DOHH2 (cell line): Measurements from ENCODE around the gene TNFAIP1.

ENCODE experiments used
- H3F3A ChIP-seq: fragments of 200-600 bp; sonication (generic), shearing (Covaris generic); 2 replicates; pipeline ENCODE4 v1.6.0; 2016; ENCODE audit warnings: antibody characterized with exemption, mild to moderate bottlenecking; ENCODE audit not compliant: control insufficient read depth, insufficient read depth
- H3K27ac ChIP-seq: fragments of 200-600 bp; sonication (generic); 2 replicates; pipeline ENCODE4 v1.5.1; 2014; ENCODE audit warnings: low read depth, mild to moderate bottlenecking, low read length, moderate library complexity
- H3K27me3 ChIP-seq: fragments of 200-600 bp; sonication (generic); 2 replicates; pipeline ENCODE4 v1.6.1; 2014; ENCODE audit warnings: mild to moderate bottlenecking, low read length, mixed read lengths; ENCODE audit not compliant: control insufficient read depth
- H3K36me3 ChIP-seq: fragments of 200-600 bp; sonication (generic); 2 replicates; pipeline ENCODE4 v1.6.1; 2014; ENCODE audit warnings: mild to moderate bottlenecking, low read length, moderate library complexity, mixed read lengths; ENCODE audit not compliant: control insufficient read depth
- H3K4me1 ChIP-seq: fragments of 200-600 bp; sonication (generic); 2 replicates; pipeline ENCODE4 v1.6.1; 2014; ENCODE audit warnings: mild to moderate bottlenecking, low read length, mixed read lengths; ENCODE audit not compliant: control insufficient read depth
- H3K4me2 ChIP-seq: fragments of 200-600 bp; sonication (generic); 2 replicates; pipeline ENCODE4 v1.6.0; 2014; ENCODE audit warnings: mild to moderate bottlenecking, low read length, moderate library complexity
- H3K4me3 ChIP-seq: fragments of 200-600 bp; sonication (generic); 2 replicates; pipeline ENCODE4 v1.5.1; 2014; ENCODE audit warnings: mild to moderate bottlenecking, low read length, mixed read lengths
- H3K79me2 ChIP-seq: fragments of 200-600 bp; sonication (generic); 2 replicates; pipeline ENCODE4 v1.6.1; 2014; ENCODE audit warnings: mild to moderate bottlenecking, low read length, mixed read lengths; ENCODE audit not compliant: control insufficient read depth
- H3K9me2 ChIP-seq: fragments of 200-600 bp; sonication (generic); replicated peaks from 2 replicates; pipeline ENCODE4 v1.6.1; 2014; ENCODE audit warnings: mild to moderate bottlenecking, low read length, mixed read lengths; ENCODE audit not compliant: control insufficient read depth
- H3K9me3 ChIP-seq: fragments of 200-600 bp; sonication (generic); 2 replicates; pipeline ENCODE4 v1.6.1; 2014; ENCODE audit warnings: antibody characterized with exemption, low read length, mixed read lengths; ENCODE audit not compliant: control insufficient read depth, insufficient read depth
- H4K20me1 ChIP-seq: fragments of 200-600 bp; sonication (generic); 2 replicates; pipeline ENCODE4 v1.6.0; 2014; ENCODE audit warnings: low read depth, mild to moderate bottlenecking, antibody characterized with exemption, low read length, moderate library complexity; ENCODE audit not compliant: control insufficient read depth, insufficient read depth
- EZH2phosphoT487 ChIP-seq: fragments of 200-600 bp; sonication (generic); IDR thresholded peaks from 2 replicates; pipeline ENCODE4 v1.6.1; 2017; ENCODE audit warnings: borderline replicate concordance, mild to moderate bottlenecking, antibody characterized with exemption, low read length, moderate library complexity, mixed read lengths
- TF ChIP-seq, protein P1 (sequence below): fragments of 200-600 bp; sonication (generic); IDR thresholded peaks from one replicate; pipeline ENCODE4 v1.5.1; 2014; ENCODE audit warnings: antibody characterized with exemption, mild to moderate bottlenecking, low read depth, low read length; ENCODE audit not compliant: poor library complexity, severe bottlenecking

The TNFAIP1 gene

DNA sequence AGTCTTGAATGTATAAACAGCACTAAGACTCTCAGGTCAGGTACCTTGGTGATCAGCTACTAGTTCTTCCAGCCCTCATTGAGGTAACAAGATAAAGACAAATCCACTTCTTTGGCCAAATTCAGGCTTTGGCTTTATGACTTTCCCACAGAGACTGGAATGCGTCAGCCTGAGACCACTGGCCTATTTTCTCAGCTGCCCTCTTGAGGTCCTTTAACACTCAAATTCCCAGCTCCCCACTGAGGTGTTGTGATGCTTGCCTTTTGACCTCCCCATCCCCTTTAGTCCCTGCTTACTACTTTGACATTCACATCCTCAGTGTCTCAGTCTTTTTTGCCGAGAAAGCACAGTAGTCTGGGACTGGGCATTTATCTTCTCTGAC lies 10.6 kb downstream of the TNFAIP1 start:
- Histone ChIP-seq H3K36me3 (peaks cover 89% of the 10 kb centered on the region), H3K27me3 (no peaks in the 10 kb centered on the region), H4K20me1 (no peaks in the 10 kb centered on the region), H3K27ac (no peak overlapping the region), H3K4me2 (no peak overlapping the region), H3K4me1 (peaks cover 3% of the 10 kb centered on the region; the same call in 1 of the 2 replicates), H3F3A (peaks cover 7% of the 10 kb centered on the region; the same call in 1 of the 2 replicates), H3K9me3 (no peaks in the 10 kb centered on the region), H3K9me2 (no peaks in the 10 kb centered on the region), H3K4me3 (no peak overlapping the region), H3K79me2 (no peaks in the 10 kb centered on the region)
- TF ChIP-seq, protein P1, sequence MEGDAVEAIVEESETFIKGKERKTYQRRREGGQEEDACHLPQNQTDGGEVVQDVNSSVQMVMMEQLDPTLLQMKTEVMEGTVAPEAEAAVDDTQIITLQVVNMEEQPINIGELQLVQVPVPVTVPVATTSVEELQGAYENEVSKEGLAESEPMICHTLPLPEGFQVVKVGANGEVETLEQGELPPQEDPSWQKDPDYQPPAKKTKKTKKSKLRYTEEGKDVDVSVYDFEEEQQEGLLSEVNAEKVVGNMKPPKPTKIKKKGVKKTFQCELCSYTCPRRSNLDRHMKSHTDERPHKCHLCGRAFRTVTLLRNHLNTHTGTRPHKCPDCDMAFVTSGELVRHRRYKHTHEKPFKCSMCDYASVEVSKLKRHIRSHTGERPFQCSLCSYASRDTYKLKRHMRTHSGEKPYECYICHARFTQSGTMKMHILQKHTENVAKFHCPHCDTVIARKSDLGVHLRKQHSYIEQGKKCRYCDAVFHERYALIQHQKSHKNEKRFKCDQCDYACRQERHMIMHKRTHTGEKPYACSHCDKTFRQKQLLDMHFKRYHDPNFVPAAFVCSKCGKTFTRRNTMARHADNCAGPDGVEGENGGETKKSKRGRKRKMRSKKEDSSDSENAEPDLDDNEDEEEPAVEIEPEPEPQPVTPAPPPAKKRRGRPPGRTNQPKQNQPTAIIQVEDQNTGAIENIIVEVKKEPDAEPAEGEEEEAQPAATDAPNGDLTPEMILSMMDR = no peak
- no peak for TF ChIP-seq EZH2phosphoT487

DNA sequence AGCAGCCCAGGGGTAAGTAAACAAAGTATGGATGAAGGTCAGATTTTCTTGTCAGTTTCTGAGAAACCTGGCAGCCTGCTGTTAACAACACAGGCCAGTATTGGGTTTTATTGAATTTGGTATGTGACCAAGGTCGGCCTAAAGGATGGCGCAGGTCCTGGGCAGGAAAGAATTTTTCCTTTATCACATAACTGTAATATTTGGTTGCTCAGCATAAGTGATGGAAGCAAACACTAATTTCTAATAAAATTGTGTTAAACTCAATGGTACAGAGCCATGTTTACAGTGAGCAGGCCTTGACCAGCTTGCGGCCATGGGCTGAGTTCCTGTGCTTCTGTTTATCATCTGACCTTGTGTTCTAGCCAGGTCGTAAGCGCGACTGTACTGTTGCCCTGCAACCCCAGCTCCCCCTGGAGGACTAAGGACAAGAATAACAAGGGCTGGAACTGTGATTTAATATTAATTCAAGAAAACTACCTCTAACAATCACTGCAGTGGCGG lies 11.2 kb downstream of the TNFAIP1 start:
- H3K4me2 ChIP-seq = no peak overlapping the region
- H4K20me1 ChIP-seq = no peaks in the 10 kb centered on the region
- TF ChIP-seq EZH2phosphoT487 = no peak
- TF ChIP-seq, protein P1 = no peak
- peaks cover 89% of the 10 kb centered on the region for H3K36me3 ChIP-seq
- no peaks in the 10 kb centered on the region for H3K9me3 ChIP-seq
- peaks cover 3% of the 10 kb centered on the region; the same call in 1 of the 2 replicates for H3K4me1 ChIP-seq
- H3K9me2 ChIP-seq = no peaks in the 10 kb centered on the region
- no peak overlapping the region for H3K27ac ChIP-seq
- no peaks in the 10 kb centered on the region for H3K79me2 ChIP-seq
- peaks cover 7% of the 10 kb centered on the region; the same call in 1 of the 2 replicates for H3F3A ChIP-seq
- no peaks in the 10 kb centered on the region for H3K27me3 ChIP-seq
- H3K4me3 ChIP-seq = no peak overlapping the region

DNA sequence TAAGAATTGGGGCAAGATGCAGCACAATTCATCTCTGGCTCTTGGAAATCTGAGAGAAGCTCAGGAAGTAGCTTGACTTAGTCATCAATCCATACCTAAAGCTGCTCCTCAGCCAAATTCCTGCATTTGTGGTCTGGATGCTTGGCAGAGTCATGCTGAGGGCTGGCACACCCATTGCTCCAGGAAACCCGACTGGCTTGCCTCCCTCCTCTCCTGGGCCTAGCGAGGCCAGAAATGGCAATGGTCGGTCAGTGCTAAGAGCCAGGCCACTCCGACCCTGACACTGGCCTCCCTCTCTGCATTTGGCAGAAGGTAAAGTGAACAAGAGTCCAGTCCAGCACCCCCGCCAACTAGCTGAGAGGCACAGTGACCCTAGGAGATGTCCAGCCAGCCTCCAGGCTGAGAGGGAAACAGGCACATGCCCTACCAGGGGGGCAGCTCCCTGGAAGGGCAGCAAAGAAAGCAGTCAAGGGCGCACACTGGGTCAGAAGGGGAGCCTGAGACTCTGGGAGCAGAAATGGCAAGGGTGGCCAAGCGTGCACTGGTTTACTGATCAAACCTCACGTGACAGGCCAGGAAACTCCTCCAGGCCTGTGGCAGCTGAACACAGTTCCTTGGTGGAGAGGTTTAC lies 11.8 kb downstream of the TNFAIP1 start:
- Histone ChIP-seq H3K4me3 (no peak overlapping the region), H3F3A (peaks cover 7% of the 10 kb centered on the region; the same call in 1 of the 2 replicates), H3K27me3 (no peaks in the 10 kb centered on the region), H4K20me1 (no peaks in the 10 kb centered on the region), H3K9me3 (no peaks in the 10 kb centered on the region), H3K79me2 (no peaks in the 10 kb centered on the region), H3K4me2 (no peak overlapping the region), H3K36me3 (peaks cover 88% of the 10 kb centered on the region), H3K4me1 (peaks cover 3% of the 10 kb centered on the region; the same call in 1 of the 2 replicates), H3K27ac (no peak overlapping the region), H3K9me2 (no peaks in the 10 kb centered on the region)
- TF ChIP-seq EZH2phosphoT487 = no peak
- TF ChIP-seq, protein P1 = no peak
